ENCODE results near the gene HHLA2.

The HHLA2 gene

DNA sequence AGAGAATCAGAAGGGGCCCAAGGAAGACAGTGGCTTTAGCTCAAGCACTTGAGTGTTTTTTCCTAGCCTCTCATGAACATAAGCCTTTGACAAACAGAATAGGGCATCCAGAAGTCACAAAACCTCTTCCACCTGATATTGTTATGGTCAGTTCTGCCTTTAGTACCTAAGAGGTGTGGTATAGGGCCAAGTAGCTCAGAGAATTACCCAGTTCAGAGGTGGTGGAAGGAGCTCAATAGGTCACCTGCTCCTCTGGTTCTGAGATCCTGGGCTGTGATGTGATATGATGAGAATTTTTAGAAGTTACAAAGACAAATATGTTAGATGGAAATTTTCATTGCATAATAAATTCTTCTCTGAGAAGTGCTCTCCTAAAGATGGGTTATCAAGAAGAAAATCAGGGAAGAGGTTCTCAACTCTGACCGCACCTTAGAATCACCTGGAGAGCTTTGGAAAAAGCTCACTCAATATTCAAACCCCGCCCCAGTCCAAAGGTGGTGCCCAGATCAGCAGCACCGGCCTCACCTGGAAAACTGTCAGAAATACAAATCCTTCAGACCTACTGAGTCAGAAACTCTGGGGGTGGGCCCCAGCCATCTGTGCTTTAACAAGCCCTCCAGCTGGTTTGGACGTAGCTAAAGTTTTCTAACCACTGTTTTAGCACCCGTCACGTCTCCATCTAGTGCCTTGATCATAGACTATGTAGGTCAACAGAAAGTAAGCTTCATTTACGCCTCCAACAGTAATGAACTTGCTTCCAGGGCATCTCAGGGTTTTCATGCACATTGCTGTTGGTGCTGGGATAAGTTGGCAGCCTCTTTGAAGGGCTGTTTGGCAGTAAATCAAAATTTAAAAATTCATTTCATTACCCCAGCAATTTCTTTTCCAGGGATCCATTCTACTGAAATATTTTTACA lies 112.8 kb downstream of the HHLA2 start:
- no peak for TF ChIP-seq CTCF (IDR thresholded peaks at IDR 0.05)
- Histone ChIP-seq H3K27ac (no peak overlapping the region), H3K4me3 (no peak overlapping the region)
- DNase-seq (ENCODE audit: low spot score): no peak

DNA sequence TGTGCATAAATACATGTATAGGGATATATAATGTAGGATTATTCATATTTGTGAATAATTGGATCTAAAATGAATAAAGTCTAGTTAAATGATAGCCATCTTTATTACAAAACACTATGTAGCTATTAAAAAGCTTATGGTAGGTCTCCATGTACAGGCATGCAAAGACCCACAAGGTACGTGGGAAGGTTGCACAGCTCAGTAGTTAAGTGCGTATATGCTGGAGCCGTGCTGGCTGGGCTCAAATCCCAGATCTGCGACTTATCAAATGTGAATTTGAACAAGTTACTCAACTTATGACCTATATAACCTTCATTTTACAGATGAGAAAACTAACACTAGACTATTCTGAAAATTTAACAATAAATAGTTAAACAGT lies 113.4 kb downstream of the HHLA2 start:
- no peak for TF ChIP-seq CTCF (IDR thresholded peaks at IDR 0.05)
- Histone ChIP-seq H3K4me3 (no peak overlapping the region), H3K27ac (no peak overlapping the region)
- no peak for DNase-seq (ENCODE audit: low spot score)

DNA sequence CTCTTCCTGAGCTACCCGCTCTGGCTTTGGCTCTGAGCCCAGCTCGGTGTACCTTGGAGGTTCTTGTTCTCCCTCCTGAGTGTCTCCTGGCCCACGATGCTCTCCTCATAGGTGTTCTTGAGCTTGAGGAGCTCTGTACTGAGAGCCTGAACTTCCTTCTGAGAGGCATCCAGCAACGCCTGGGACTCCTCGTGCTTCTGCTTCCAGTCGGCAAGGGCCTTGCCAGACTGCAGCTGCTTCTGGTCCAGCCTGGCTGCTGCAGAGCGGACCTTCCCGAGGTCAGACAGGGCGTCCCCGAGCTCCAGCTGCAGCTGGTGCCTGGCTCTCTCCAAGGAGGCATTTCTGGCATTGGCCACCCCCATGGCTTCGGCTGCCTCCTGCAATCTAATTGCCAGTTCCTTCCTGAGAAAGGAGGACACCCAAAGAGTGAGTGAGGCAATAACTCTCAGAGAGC lies 114.2 kb downstream of the HHLA2 start:
- H3K27ac ChIP-seq: no peak overlapping the region
- TF ChIP-seq CTCF (IDR thresholded peaks at IDR 0.05): no peak
- H3K4me3 ChIP-seq: no peak overlapping the region
- no peak for DNase-seq (ENCODE audit: low spot score)

GRCh38 chr3:108412121-108412750 lies 115.9 kb downstream of the HHLA2 start:
- TF ChIP-seq CTCF (IDR thresholded peaks at IDR 0.05): no peak
- Histone ChIP-seq H3K27ac (no peak overlapping the region), H3K4me3 (no peak overlapping the region)
- DNase-seq (ENCODE audit: low spot score): no peak

- DNase-seq (ENCODE audit: low spot score): no peak
- Histone ChIP-seq H3K4me3 (no peak overlapping the region), H3K27ac (no peak overlapping the region)
- no peak for TF ChIP-seq CTCF (IDR thresholded peaks at IDR 0.05)
Observed at GRCh38 chr3:108414007-108414406, 117.7 kb downstream of the HHLA2 start.

DNA sequence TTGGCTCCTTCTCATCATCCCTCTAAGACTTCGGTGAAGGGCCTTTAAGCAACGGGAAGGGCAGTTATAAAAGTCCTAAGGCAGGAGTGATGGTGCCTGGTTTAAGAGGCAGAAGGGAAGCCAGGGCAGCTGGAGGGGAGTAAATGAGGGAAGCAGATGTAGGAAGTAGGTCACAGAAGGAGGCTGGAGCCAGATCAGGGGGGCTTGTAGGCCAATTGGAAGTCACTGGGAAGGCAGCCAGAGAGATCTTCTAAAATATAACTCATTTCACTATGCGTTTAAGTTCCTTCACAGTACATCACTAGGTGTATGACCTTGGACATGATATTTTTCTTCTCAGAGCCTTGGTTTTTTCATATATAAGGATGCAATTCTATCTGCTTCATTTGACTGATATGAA lies 119.3 kb downstream of the HHLA2 start:
- no peak overlapping the region for H3K27ac ChIP-seq
- no peak for TF ChIP-seq CTCF (IDR thresholded peaks at IDR 0.05)
- H3K4me3 ChIP-seq: no peak overlapping the region
- no peak for DNase-seq (ENCODE audit: low spot score)

All from coronary artery (tissue), 2 donors.